ENCODE data around the gene CYGB.

GRCh38 chr17:76548378-76549214 lies 11.1 kb upstream of the CYGB start:
- TF ChIP-seq ZNF556 (CRISPR knock-in tag; IDR thresholded peaks at IDR 0.05; ENCODE audit: borderline replicate concordance): no peak; the same call in 1 of the 2 replicates
- no peak for TF ChIP-seq DPF2 (CRISPR knock-in tag; IDR thresholded peaks at IDR 0.05; ENCODE audit: borderline replicate concordance, low read depth)
- TF ChIP-seq MAZ (IDR thresholded peaks at IDR 0.05; ENCODE audit: borderline replicate concordance, low read depth, low read length): no peak
- TF ChIP-seq MAZ (CRISPR knock-in tag; IDR thresholded peaks at IDR 0.05; ENCODE audit: low read depth): peak; percentile 50; the same call in 1 of the 2 replicates
- TF ChIP-seq CTCF (CRISPR knock-in tag; IDR thresholded peaks at IDR 0.05): no peak
- no peak for TF ChIP-seq POLR2A (IDR thresholded peaks at IDR 0.05; ENCODE audit: insufficient read depth in 1 of 2, low read depth in 2 of 2, low read length in 2 of 2)
- TF ChIP-seq EZH2 (conservative IDR thresholded peaks at IDR 0.05; ENCODE audit: low read depth, low read length): no peak
- TF ChIP-seq HNF1B (CRISPR knock-in tag; IDR thresholded peaks at IDR 0.05): peak; percentile 32; the same call in 1 of the 2 replicates
- no peak for TF ChIP-seq ARNT (IDR thresholded peaks at IDR 0.05)
- TF ChIP-seq ZNF318 (CRISPR knock-in tag; IDR thresholded peaks at IDR 0.05): no peak
- no peak for TF ChIP-seq POLR2AphosphoS5 (IDR thresholded peaks at IDR 0.05; ENCODE audit: low read depth, low read length)
